IMR-90 (cell line): ENCODE results near the gene PRKCA. TPM values are rescaled to one million over a fixed set of nuclear protein-coding genes. Genes with fewer than 3 reads are reported as not detected.

Experiments
- ATAC-seq: fragments of 200-7000 bp; cut with Tn5 transposase; 2 replicates; pipeline ENCODE4 v1.9.1; 2020; ENCODE audit warnings: low read depth, mild to moderate bottlenecking, moderate library complexity
- BruUV-seq: library from RNA; stranded (reverse); fragments of 400-500 nt; replicated peaks from 2 replicates; lab custom pipeline; 2021; lab: Mats Ljungman, UMichigan
- CTCF ChIA-PET: fragments of 300-600 bp; formaldehyde crosslinking; extraction: SDS; loops from one replicate; lab custom pipeline; 2021; ENCODE audit warnings: antibody characterized with exemption; lab: Yijun Ruan, JAX
- POLR2A ChIA-PET: fragments of 300-600 bp; sonication (Branson Sonifier 250); formaldehyde crosslinking; loops from one replicate; lab custom pipeline; 2022; ENCODE audit warnings: antibody characterized with exemption; ENCODE audit not compliant: unreplicated experiment; lab: Charles Lee
- DNase-seq: peaks from one replicate; pipeline ENCODE4 v3.0.0; 2013
- H2AFZ ChIP-seq: replicated peaks from 2 replicates; pipeline ENCODE3; 2013; ENCODE audit warnings: low read length, mild to moderate bottlenecking; ENCODE audit not compliant: poor library complexity
- H2AK5ac ChIP-seq: 2 replicates; pipeline ENCODE4 v1.6.1; 2013; ENCODE audit warnings: low read depth, low read length, inconsistent platforms
- H2AK9ac ChIP-seq: replicated peaks from 2 replicates; pipeline ENCODE3; 2013; ENCODE audit warnings: mild to moderate bottlenecking, low read depth, low read length, moderate library complexity; ENCODE audit not compliant: poor library complexity
- H2BK120ac ChIP-seq: 2 replicates; pipeline ENCODE4 v1.6.1; 2013; ENCODE audit warnings: low read depth, low read length, inconsistent platforms
- H2BK15ac ChIP-seq: 3 replicates; pipeline ENCODE4 v1.6.1; 2013; ENCODE audit warnings: low read depth, low read length, inconsistent platforms
- H2BK20ac ChIP-seq: 2 replicates; pipeline ENCODE4 v1.6.1; 2013; ENCODE audit warnings: low read depth, mild to moderate bottlenecking, inconsistent platforms, low read length, moderate library complexity
- H2BK5ac ChIP-seq: 2 replicates; pipeline ENCODE4 v1.6.1; 2013; ENCODE audit warnings: mild to moderate bottlenecking, low read depth, low read length, inconsistent platforms; ENCODE audit not compliant: poor library complexity, severe bottlenecking
- H3K14ac ChIP-seq: replicated peaks from 2 replicates; pipeline ENCODE4 v1.6.1; 2013; ENCODE audit warnings: low read depth, low read length, inconsistent platforms
- H3K18ac ChIP-seq: 2 replicates; pipeline ENCODE4 v1.6.1; 2013; ENCODE audit warnings: low read depth, low read length, control low read depth
- H3K23ac ChIP-seq: 2 replicates; pipeline ENCODE4 v1.6.1; 2013; ENCODE audit warnings: low read depth, low read length, inconsistent platforms
- H3K27ac ChIP-seq: 2 replicates; pipeline ENCODE4 v1.5.1; 2013; ENCODE audit warnings: mild to moderate bottlenecking, control low read depth, low read length; ENCODE audit not compliant: insufficient read depth
- H3K27me3 ChIP-seq: 2 replicates; pipeline ENCODE4 v1.6.1; 2013; ENCODE audit warnings: low read length; ENCODE audit not compliant: control insufficient read depth, insufficient read depth
- H3K36me3 ChIP-seq: 2 replicates; pipeline ENCODE4 v1.6.1; 2013; ENCODE audit warnings: low read length, mixed read lengths; ENCODE audit not compliant: control insufficient read depth, insufficient read depth
- H3K4ac ChIP-seq: 2 replicates; pipeline ENCODE4 v1.6.1; 2013; ENCODE audit warnings: low read depth, low read length, inconsistent platforms
- H3K4me1 ChIP-seq: 2 replicates; pipeline ENCODE4 v1.6.1; 2013; ENCODE audit warnings: low read length, mixed read lengths; ENCODE audit not compliant: control insufficient read depth, insufficient read depth
- H3K4me2 ChIP-seq: 2 replicates; pipeline ENCODE4 v1.6.1; 2013; ENCODE audit warnings: low read depth, mild to moderate bottlenecking, control low read depth, low read length, moderate library complexity
- H3K4me3 ChIP-seq: 2 replicates; pipeline ENCODE4 v1.5.1; 2013; ENCODE audit warnings: low read depth, mild to moderate bottlenecking, control low read depth, low read length, moderate library complexity; ENCODE audit not compliant: insufficient read depth
- H3K56ac ChIP-seq: 2 replicates; pipeline ENCODE4 v1.6.1; 2013; ENCODE audit warnings: low read length, inconsistent platforms; ENCODE audit not compliant: insufficient read depth; ENCODE audit errors: extremely low read depth
- H3K79me1 ChIP-seq, 2 experiments: 2 replicates each; pipeline ENCODE4 v1.6.1; 2013; ENCODE audit warnings: low read length in 2 of 2, inconsistent platforms in 1 of 2, low read depth in 1 of 2
- H3K9ac ChIP-seq: 2 replicates; pipeline ENCODE4 v1.6.1; 2013; ENCODE audit warnings: low read depth, low read length, control low read depth
- H3K9me1 ChIP-seq: 2 replicates; pipeline ENCODE4 v1.6.1; 2013; ENCODE audit warnings: low read length, inconsistent platforms; ENCODE audit not compliant: insufficient read depth
- H3K9me3 ChIP-seq: 2 replicates; pipeline ENCODE4 v1.6.1; 2013; ENCODE audit warnings: low read length; ENCODE audit not compliant: control insufficient read depth, insufficient read depth
- H4K20me1 ChIP-seq: 2 replicates; pipeline ENCODE4 v1.6.1; 2013; ENCODE audit warnings: low read length, inconsistent platforms; ENCODE audit not compliant: insufficient read depth
- H4K5ac ChIP-seq: 2 replicates; pipeline ENCODE4 v1.6.1; 2013; ENCODE audit warnings: mild to moderate bottlenecking, low read depth, low read length, control low read depth
- H4K8ac ChIP-seq, 2 experiments: 2 replicates each; pipeline ENCODE4 v1.6.1; 2013; ENCODE audit warnings: low read depth in 2 of 2, low read length in 2 of 2, control low read depth in 1 of 2, inconsistent platforms in 1 of 2
- H4K91ac ChIP-seq: 2 replicates; pipeline ENCODE4 v1.6.1; 2013; ENCODE audit warnings: low read depth, low read length, inconsistent platforms; ENCODE audit not compliant: insufficient read depth
- CEBPB ChIP-seq: IDR thresholded peaks from 2 replicates; pipeline ENCODE4 v1.6.1; 2012; ENCODE audit warnings: low read depth, low read length, improper control_type of control experiment
- CHD1 ChIP-seq: IDR thresholded peaks from 2 replicates; pipeline ENCODE4 v1.6.1; 2012; ENCODE audit warnings: low read depth, low read length, improper control_type of control experiment
- MAZ ChIP-seq: IDR thresholded peaks from 2 replicates; pipeline ENCODE4 v1.6.1; 2012; ENCODE audit warnings: low read depth, mild to moderate bottlenecking, low read length, improper control_type of control experiment, moderate library complexity, borderline replicate concordance
- MXI1 ChIP-seq: IDR thresholded peaks from 2 replicates; pipeline ENCODE4 v1.6.1; 2012; ENCODE audit warnings: low read depth, mild to moderate bottlenecking, low read length, moderate library complexity, borderline replicate concordance
- SMC3 ChIP-seq: fragments of 150-350 bp; IDR thresholded peaks from 2 replicates; pipeline ENCODE4 v1.6.1; 2016; ENCODE audit warnings: low read depth, mild to moderate bottlenecking, antibody characterized with exemption, low read length, moderate library complexity
- WGBS, 2 experiments: methylation state at CpG; one replicate each; pipeline versions ENCODE4 v1.1.5 to v1.1.7; 2013; ENCODE audit warnings: missing lambda C conversion rate in 2 of 2; ENCODE audit not compliant: insufficient read length in 1 of 2; ENCODE audit errors: extremely low coverage in 2 of 2; 5-methylcytosine and 5-hydroxymethylcytosine counted together
- dilution Hi-C: fragments of 300-500 bp; cut with HindIII; formaldehyde crosslinking; loops from one replicate; pipeline ENCODE4 v1.14.3; 2018; ENCODE audit warnings: low sequenced_read_pairs; ENCODE audit not compliant: unreplicated experiment
- in situ Hi-C: fragments of 300-500 bp; cut with MboI; formaldehyde crosslinking; loops from 3 replicates; pipeline ENCODE4 v1.14.3; 2019; ENCODE audit warnings: low sequenced_read_pairs, inconsistent platforms, mixed read lengths
- intact Hi-C: fragments of 100-400 bp; cut with micrococcal nuclease; formaldehyde crosslinking; loops from 2 replicates; pipeline ENCODE4 v1.10.0; 2022
- polyA plus RNA-seq, 3 experiments: library from polyadenylated mRNA; depleted of rRNA; stranded (reverse); fragments of >200 nt; gene quantifications; 2 replicates each; pipeline ENCODE4 v1.2.3, GENCODE V29; 2012; ENCODE audit warnings: low replicate concordance in 1 of 3
- total RNA-seq: library from RNA; depleted of rRNA; stranded (reverse); fragments of >200 nt; gene quantifications from 2 replicates; pipeline ENCODE4 v1.2.3, GENCODE V29; 2012

PRKCA gene
- total and polyA plus RNA-seq, 2 of the 4 experiments (the other 2 are of a cell fraction): 31.0 to 46.0 TPM

DNA sequence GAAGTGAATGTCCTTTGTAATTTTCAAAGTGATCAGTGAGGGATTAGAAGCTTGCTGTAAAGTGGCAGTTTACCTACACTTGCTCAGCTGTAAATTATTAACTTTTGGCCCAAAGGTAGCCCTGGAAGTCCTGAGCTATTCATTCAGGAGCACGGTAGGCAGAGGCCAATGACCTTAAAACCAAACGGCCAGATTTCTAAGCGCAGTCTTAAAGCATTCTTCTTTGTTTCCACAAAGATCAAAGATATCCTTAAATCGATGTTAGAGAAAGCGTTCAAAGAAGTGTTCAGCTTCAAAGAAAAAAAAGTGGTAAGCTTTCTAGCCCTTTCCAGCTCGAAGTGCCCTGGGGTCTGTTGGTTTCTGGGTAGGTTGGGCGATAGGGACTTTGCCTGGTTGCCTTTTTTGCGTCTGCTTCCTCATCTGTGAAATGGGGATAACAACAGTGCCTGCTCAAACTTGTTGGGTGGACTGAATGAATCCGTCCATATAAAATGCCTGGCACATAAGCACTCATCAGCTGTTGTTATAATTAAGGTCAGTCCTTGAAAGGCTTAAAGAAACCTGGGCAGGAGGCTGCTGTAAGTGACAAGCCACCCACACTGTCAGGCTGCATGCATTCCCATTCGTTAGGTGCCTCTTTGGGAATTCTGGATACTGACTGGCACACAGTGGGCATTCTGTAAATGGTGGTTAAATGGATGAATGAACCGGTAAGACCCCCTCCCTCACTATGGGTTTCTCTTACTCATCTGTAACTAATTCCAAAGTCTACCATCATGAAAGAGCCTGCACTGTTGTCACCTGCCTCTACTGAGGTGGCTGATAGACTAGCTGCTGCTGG lies 113.2 kb downstream of the PRKCA start (continued):
- TF ChIP-seq MAZ: no peak

DNA sequence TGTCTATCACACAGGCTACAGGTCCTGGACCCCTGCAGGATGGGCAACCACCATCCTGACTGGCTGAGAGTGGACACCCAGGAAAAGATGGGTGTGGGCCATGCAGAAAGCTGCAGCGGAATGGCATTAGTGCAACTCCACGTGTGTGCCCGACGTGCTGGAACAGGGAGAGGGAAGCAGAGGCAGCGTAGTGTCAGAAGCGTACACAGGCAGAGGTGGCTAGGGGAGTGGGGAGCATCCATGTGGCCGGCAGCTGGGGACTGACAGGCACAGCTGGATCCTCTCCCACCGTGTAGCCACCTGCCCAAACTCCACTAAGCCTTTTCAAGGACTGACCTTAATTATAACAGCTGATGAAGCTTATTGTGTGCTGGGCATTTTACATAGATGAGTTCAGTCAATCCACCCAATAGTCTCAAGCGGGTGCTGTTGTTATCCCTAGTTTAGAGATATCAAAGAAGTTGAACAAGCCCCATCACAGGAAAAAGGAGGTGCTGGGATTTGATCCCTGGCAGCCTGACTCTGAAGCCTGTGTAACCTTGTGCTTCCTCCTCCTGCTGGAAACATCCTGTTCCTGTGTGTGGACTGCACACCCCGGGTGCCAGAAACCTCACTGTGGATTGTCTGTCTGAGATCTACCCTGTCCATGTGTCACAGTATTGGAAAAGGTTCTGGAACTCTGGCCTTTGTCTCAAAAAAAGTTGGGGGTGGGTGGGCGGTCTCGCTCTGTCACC lies 114.0 kb downstream of the PRKCA start:
- no peak overlapping the region for H3K4me2 ChIP-seq
- H3K18ac ChIP-seq: no peak overlapping the region
- peaks cover 16% of the 10 kb centered on the region for H3K9me1 ChIP-seq
- no peak overlapping the region for H4K5ac ChIP-seq
- no TSS peak for BruUV-seq
- H3K27me3 ChIP-seq: no peaks in the 10 kb centered on the region
- no peak overlapping the region for H4K8ac ChIP-seq
- H3K4me3 ChIP-seq: no peak overlapping the region
- no peak overlapping the region for H2BK20ac ChIP-seq
- H3K9me3 ChIP-seq: no peaks in the 10 kb centered on the region
- H2BK5ac ChIP-seq: no peak overlapping the region
- no peak for TF ChIP-seq SMC3
- no peak for TF ChIP-seq MXI1
- TF ChIP-seq CEBPB: no peak
- no peak for TF ChIP-seq CHD1
- dilution Hi-C loops (no loop called here), intact Hi-C loops (no loop called here), in situ Hi-C loops (no loop called here)
- H2AK9ac ChIP-seq: no peak overlapping the region
- H4K20me1 ChIP-seq: peaks cover 17% of the 10 kb centered on the region; the same call in 1 of the 2 replicates
- no peak overlapping the region for H2BK120ac ChIP-seq
- H3K4me1 ChIP-seq: peaks cover 3% of the 10 kb centered on the region
- no peaks in the 10 kb centered on the region for H3K36me3 ChIP-seq
- no peak overlapping the region for H2BK15ac ChIP-seq
- no peak overlapping the region for H2AFZ ChIP-seq
- no peak overlapping the region for H3K56ac ChIP-seq
- peaks cover 37 to 74% of the 10 kb centered on the region in 2 experiments for H3K79me1 ChIP-seq
- H3K4ac ChIP-seq: no peak overlapping the region
- ATAC-seq (no peak), DNase-seq (no peak)
- H3K14ac ChIP-seq: no peak overlapping the region
- H3K9ac ChIP-seq: no peak overlapping the region
- H3K23ac ChIP-seq: no peak overlapping the region
- CTCF ChIA-PET: no interaction called here
- no peak overlapping the region; the same call in 1 of the 2 replicates for H4K91ac ChIP-seq
- WGBS, 2 experiments: 100% methylated on average over 2 of the region's 12 CpGs; no CpG with 5 or more reads in 1 of the 2 experiments
- no peak overlapping the region; the same call in 1 of the 2 replicates for H2AK5ac ChIP-seq
- POLR2A ChIA-PET: no interaction called here
- H3K27ac ChIP-seq: no peak overlapping the region
